ENCODE results near the gene ANKRD36C. TPM values are rescaled to one million over a fixed set of nuclear protein-coding genes. Genes with fewer than 3 reads are reported as not detected.
"Not testable (repeated sequence)": the region's sequence is repeated elsewhere in the genome, so short reads cannot be mapped to it uniquely, and the experiment has no call there.

Gene ANKRD36C
- total RNA-seq, 3 donors from 2014 or later, result 22.2 to 45.8 (median 32.5) TPM

- H3K4me3 ChIP-seq; intact Hi-C loops (cut with DNase I, micrococcal nuclease); H3K9me3 ChIP-seq; ATAC-seq; H3K4me1 ChIP-seq (ENCODE audit: low read depth); H3K36me3 ChIP-seq (ENCODE audit: low read depth); DNase-seq: not testable (repeated sequence)
Measured at GRCh38 chr2:95862121-95862520, 129.5 kb downstream of the ANKRD36C start.

DNA sequence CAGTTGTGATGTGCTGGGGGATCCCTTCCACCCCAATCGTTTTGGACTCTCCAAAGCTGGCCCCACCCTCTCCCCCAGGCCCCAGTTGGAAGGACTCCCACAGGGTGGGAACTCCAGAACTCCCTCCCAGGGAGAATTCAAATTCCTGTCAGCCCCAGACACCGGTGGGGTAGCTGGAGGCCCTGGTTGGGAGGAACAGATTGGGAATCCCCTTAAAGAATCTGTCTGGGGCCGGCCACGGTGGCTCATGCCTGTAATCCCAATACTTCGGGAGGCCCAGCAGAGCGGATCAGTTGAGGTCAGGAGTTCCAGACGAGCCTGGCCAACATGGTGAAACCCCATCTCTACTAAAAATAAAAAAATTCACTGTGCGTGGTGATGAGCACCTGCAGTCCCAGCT is 155.5 kb downstream of the ANKRD36C start:
- intact Hi-C loops (cut with DNase I, micrococcal nuclease), result no loop called here
- Histone ChIP-seq H3K4me3 (no peak overlapping the region), H3K36me3 (ENCODE audit: low read depth) (no peaks in the 10 kb centered on the region), H3K9me3 (no peaks in the 10 kb centered on the region), H3K4me1 (ENCODE audit: low read depth) (no peaks in the 10 kb centered on the region)
- ATAC-seq (no peak), DNase-seq (no peak)
- no peak for TF ChIP-seq CTCF (IDR thresholded peaks at IDR 0.05)

DNA sequence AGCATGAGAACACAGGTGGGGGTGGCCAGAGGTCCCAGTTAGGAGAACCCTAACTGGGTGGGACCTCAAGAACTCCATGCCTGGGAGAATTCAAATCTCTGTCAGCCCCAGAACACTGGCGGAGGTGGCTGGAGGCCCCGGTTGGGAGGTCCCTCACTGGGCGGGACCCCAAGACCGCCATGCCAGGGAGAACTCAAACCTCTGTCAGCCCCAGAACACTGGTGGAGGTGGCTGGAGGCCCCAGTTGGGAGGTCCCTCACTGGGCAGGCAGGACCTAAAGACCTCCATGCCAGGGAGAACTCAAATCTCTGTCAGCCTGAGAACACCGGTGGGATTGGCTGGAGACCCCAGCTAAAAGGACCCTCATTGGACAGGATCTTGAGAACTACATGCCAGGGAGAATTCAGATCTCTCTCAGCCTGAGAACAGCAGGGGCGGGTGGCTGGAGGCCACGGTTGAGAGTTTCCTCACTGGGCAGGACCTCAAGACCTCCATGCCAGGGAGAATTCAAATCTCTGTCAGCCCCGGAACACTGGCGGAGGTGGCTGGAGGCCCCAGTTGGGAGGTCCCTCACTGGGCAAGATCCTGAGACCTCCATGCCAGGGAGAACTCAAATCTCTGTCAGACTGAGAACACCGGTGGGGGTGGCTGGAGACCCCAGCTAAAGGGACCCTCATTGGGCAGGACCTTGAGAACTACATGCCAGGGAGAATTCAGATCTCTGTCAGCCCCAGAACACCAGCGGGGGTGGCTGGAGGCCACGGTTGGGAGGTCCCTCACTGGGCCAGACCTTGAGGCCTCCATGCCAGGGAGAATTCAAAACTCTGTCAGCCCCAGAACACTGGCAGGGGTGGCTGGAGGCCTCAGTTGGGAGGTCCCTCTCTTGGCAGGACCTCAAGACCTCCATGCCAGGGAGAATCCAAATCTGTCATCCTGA is 157.3 kb downstream of the ANKRD36C start:
- H3K36me3 ChIP-seq (ENCODE audit: low read depth); DNase-seq; H3K4me1 ChIP-seq (ENCODE audit: low read depth); H3K9me3 ChIP-seq; H3K4me3 ChIP-seq; intact Hi-C loops (cut with DNase I, micrococcal nuclease); ATAC-seq: not testable (repeated sequence)

- H3K4me3 ChIP-seq; DNase-seq; intact Hi-C loops (cut with DNase I, micrococcal nuclease); ATAC-seq; H3K36me3 ChIP-seq (ENCODE audit: low read depth); H3K4me1 ChIP-seq (ENCODE audit: low read depth): not testable (repeated sequence)
- H3K9me3 ChIP-seq, result peaks cover 64% of the 10 kb centered on the region
Measured at GRCh38 chr2:95824218-95824617, 167.4 kb downstream of the ANKRD36C start.

GRCh38 chr2:95817521-95817920 is 174.1 kb downstream of the ANKRD36C start:
- DNase-seq; H3K4me1 ChIP-seq (ENCODE audit: low read depth); intact Hi-C loops (cut with DNase I, micrococcal nuclease); H3K36me3 ChIP-seq (ENCODE audit: low read depth); H3K4me3 ChIP-seq; ATAC-seq: not testable (repeated sequence)
- peaks cover 55% of the 10 kb centered on the region for H3K9me3 ChIP-seq

GRCh38 chr2:95813311-95813710 is 178.3 kb downstream of the ANKRD36C start:
- DNase-seq; H3K4me3 ChIP-seq; intact Hi-C loops (cut with DNase I, micrococcal nuclease); H3K36me3 ChIP-seq (ENCODE audit: low read depth); ATAC-seq; H3K4me1 ChIP-seq (ENCODE audit: low read depth): not testable (repeated sequence)
- H3K9me3 ChIP-seq, result peaks cover 29% of the 10 kb centered on the region

DNA sequence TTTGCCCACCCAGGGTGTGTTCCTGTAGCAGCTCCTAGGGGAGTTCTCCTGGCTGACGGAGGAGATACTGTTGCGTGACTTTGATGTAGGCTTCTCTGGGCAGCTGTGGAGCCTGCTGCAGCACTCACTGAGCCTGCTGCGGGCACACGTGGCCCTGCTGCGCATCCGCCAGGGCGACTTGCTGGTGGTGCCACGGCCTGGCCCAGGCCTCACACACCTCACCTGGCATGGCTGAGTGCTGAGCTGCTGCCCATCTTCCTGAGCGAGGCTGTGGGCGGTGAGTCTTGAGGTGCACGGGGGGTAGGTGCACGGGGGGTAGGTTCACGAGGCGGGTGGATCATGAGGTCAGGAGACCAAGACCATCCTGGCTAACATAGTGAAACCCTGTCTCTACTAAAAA is 191.7 kb downstream of the ANKRD36C start:
- intact Hi-C loops (cut with DNase I, micrococcal nuclease), result no loop called here
- Histone ChIP-seq H3K4me3 (no peak overlapping the region), H3K36me3 (ENCODE audit: low read depth) (no peaks in the 10 kb centered on the region), H3K9me3 (peaks cover 7% of the 10 kb centered on the region), H3K4me1 (ENCODE audit: low read depth) (no peaks in the 10 kb centered on the region)
- DNase-seq (no peak), ATAC-seq (no peak)
- no peak for TF ChIP-seq CTCF (IDR thresholded peaks at IDR 0.05)

DNA sequence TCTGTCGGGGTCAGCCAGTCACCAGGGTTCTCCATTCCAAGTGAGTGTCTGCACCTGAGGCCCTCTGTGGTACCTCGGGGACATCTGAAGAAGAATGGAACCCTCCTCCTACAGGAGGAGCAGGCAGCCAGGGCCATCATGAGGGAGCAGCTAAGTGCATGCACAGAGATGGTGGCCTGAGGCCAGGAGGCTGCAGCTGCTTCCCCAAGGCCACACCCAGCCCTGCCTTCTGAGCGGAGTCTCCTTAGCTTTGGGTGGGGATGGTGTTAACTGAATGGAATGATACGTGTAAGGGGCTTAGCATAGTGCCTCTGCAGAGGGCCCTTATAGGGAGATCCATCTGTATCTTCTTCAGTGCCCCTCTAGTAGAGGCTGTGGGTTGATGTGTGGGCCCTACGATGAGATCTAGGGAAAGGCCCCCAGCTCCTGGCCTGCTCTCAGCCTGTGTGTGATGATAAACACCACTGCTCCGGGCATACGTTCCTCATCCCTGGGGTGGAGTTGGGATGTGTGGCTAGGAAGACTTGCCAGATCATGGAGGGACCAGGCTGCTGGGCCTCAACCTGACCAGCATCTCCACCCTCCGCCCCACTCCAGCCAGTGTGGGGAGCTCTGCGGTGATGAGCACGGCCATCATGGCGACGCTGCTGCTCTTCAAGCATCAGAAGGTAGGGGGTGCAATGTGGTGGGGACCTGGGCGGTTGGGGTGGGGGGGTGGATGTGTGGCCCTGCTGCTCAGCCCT is 192.3 kb downstream of the ANKRD36C start:
- H3K36me3 ChIP-seq (ENCODE audit: low read depth); H3K4me1 ChIP-seq (ENCODE audit: low read depth); H3K9me3 ChIP-seq; H3K4me3 ChIP-seq; ATAC-seq; intact Hi-C loops (cut with DNase I, micrococcal nuclease): not testable (repeated sequence)
- peak in 1 of 3 donors; percentile 16 for DNase-seq

- ATAC-seq, result peak; percentile 87
- H3K9me3 ChIP-seq; H3K4me3 ChIP-seq; DNase-seq; intact Hi-C loops (cut with DNase I, micrococcal nuclease); H3K36me3 ChIP-seq (ENCODE audit: low read depth); H3K4me1 ChIP-seq (ENCODE audit: low read depth): not testable (repeated sequence)
Measured at GRCh38 chr2:95796249-95797099, 195.2 kb downstream of the ANKRD36C start.

DNA sequence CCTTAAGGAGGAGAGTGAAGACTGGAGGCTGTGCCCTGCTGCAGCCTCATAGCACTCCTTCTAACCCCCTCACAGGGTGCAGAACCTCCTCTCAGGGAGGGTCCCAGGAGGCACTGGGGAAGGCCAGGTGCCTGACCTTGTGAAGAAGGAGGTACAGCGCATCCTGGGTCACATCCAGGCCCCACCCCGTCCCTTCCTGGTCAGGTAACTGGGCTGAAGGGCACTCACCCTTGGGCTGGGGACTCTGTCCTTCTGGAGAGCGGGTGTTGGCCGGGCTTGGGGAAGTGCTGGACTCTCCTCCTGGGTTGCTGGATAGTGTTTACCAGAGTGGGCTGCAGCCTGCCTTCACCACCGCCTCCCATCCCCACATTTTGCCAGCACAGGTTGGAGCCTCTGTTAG is 197.7 kb downstream of the ANKRD36C start:
- intact Hi-C loops (cut with DNase I, micrococcal nuclease); H3K36me3 ChIP-seq (ENCODE audit: low read depth); H3K4me3 ChIP-seq; H3K9me3 ChIP-seq; DNase-seq; H3K4me1 ChIP-seq (ENCODE audit: low read depth): not testable (repeated sequence)
- ATAC-seq, result peak; percentile 52

- intact Hi-C loops (cut with DNase I, micrococcal nuclease); H3K9me3 ChIP-seq; DNase-seq; H3K36me3 ChIP-seq (ENCODE audit: low read depth); H3K4me3 ChIP-seq; H3K4me1 ChIP-seq (ENCODE audit: low read depth): not testable (repeated sequence)
- peak; percentile 3 for ATAC-seq
Measured at GRCh38 chr2:95790180-95790579, 201.4 kb downstream of the ANKRD36C start.
